GM21381 (cell line): Measurements from ENCODE around the gene PARP6.

ENCODE experiments used
- ATAC-seq: cut with Tn5 transposase; IDR thresholded peaks from one replicate; pipeline ENCODE4 v1.9.1; 2021; ENCODE audit warnings: mild to moderate bottlenecking, moderate library complexity; ENCODE audit not compliant: unreplicated experiment

PARP6 gene

DNA sequence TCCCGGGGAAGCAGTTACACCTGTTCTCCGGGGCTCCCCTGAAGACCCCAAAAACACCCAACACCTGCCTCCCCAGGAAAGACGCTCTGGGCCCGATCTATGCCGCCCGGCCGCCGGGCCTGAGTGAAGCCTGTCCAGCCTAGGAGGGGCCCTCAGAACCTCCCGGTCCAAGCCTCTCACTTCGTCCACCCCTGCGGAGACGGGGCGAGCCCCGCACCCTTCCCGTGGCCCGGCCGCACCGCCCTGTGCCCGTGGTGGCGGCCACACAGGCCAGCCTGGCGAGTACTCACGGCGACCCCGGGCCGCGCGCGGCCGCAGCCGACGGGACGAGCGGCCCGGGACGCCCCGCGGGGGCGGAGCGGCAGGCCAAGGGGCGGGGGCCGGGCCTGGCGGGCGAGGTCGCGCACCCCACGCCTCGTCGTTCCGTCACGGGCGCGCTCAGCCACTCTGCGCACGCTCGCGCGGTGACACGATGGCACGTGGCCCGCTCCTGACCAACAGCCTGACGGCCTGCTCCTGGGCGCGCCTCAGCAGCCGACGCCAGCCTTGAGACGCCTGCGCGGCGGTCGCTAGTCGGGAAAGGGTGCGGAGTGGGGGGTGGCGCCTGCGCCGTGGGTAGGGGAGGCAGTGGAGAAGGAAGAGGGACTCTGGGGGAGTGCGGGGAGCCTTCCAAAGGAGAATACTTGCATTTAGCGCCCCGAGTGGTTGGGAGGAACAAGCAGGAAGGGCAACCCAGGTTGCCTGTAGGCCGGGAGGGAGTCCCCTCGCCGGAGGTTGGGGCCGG lies at the start of gene PARP6:
PARP6 (minus strand) TSS at position 342 of the 784 bp plus-strand sequence. CDS start 5,077 bp downstream, outside the sequence.
- peak; percentile 94 for ATAC-seq

DNA sequence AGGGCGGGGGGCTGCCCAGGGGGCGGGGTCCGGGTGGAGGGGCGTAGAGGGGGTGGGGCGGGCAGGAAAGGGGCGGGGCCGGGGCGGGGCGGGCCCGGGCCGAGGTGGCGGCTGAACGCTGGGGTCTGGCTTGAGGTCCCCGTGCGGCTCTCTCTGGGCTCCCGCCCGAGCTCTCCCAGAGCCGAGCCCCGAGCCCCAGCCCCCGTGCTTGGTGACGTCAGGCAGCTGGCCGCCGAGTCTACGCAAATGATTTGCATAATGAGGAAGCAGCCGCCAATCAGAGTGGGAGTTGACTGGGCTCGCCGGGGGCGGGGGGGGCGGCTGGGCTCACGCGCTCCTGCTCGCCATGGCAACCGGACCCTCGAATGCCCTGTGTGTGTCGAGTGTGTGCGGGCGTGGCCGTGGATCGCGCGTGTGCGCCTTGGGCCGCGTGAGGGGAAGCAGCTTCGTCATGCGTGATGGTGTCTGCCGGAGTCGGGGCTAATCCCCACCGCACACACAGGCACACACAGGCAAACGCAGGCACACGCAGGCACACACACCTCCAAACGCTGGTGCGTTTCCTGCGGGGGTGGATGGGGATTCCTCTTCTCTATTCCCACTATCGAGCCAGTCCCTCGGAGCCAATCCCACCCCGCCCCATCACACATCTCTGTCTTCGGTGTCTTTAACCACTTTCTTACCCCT lies 47.8 kb upstream of the PARP6 start, which contains the start of gene CELF6:
CELF6 (minus strand) TSS at position 173 of the 687 bp plus-strand sequence. CDS start 283 bp downstream, outside the sequence.
- peak; percentile 64 for ATAC-seq

GRCh38 chr15:72319360-72319984 lies 47.1 kb upstream of the PARP6 start:
- peak; percentile 36 for ATAC-seq

GRCh38 chr15:72318408-72318942 lies 46.1 kb upstream of the PARP6 start:
- no peak for ATAC-seq

GRCh38 chr15:72315706-72316370 lies 43.5 kb upstream of the PARP6 start:
- ATAC-seq: no peak

- ATAC-seq: no peak
Measured at GRCh38 chr15:72313881-72314280, 41.5 kb upstream of the PARP6 start.

DNA sequence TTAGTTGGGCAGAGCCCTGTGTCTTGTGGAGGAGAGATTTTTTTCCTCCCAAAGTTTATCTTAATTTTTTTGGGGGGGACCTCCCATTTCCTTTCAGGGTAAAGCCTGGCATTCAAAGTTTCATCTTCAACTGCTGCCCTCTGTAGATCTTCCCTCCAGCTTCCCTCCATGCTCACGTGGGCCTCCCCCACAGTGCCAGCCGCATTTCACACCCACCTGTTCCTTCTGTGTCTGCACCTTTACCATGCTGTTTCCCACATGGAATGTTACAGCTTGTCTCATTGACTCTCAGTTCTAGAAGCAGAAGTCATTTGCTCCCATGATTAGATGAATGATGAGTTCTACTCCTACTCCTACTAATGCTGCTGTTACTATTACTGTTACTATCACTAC lies 41.1 kb upstream of the PARP6 start:
- no peak for ATAC-seq

GRCh38 chr15:72312605-72313447 lies 40.5 kb upstream of the PARP6 start:
- peak; percentile 77 for ATAC-seq

DNA sequence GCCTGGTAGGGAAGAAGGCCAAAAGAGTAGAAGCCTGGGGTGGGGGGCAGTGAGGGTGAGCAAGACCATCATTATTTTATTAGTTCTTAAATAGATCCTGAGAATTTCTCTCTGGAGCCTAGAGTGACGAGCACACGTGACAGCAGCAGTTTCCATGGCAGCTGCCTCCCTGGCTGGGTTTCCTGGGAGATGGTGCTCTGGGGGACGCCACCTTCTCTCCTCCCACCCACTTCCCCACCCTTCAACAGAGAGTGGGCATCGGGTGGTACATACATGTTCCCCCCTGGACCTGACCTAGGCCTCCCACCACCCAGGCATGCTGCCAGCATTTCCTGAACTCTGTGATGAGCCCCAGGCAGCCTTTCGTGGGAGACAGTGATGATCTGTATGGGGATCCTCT lies 34.7 kb upstream of the PARP6 start:
- ATAC-seq: no peak

GRCh38 chr15:72306211-72306785 lies 33.9 kb upstream of the PARP6 start:
- ATAC-seq: no peak

DNA sequence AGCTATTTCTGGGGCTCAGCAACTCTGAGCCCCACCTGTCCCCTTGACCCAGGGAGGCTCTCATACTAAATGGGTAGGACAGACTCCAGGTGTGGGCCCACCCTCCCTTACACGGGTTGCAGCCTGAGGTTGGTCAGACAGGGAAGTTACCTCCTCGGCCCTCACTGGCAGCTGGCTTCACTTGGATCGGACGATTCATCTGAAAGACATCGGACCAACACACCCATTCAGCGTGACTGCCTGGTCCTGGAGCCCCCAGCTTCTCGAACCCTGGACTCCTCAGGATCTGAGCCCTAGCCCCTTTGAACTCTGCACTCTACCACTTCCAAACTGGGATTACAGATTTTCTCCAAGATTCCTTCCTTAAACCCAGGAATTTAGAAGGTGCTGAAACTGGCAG lies 32.2 kb upstream of the PARP6 start:
- no peak for ATAC-seq

DNA sequence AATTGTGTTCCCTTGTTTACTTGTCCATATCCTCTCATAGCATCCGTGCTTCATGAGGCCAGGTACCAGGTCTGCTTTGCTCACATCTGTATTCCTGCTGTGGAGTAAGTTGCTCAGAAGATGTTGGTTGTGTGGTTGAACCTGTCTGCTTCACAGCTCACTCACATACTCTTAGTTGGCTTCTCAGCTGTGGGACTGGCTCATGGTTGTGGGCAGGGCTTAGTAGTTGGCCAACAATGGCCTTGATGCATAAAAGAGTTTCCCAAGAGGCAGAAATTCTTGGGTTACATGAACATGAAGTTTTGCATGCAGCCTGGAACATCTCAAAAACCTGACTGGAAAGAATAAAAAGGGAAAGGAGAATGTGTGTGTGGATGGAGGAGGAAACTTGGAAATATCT lies 30.6 kb upstream of the PARP6 start:
- ATAC-seq: no peak

GRCh38 chr15:72289597-72290325 lies 17.4 kb upstream of the PARP6 start:
- ATAC-seq: no peak

GRCh38 chr15:72288796-72289596 lies 16.6 kb upstream of the PARP6 start:
- ATAC-seq: no peak

DNA sequence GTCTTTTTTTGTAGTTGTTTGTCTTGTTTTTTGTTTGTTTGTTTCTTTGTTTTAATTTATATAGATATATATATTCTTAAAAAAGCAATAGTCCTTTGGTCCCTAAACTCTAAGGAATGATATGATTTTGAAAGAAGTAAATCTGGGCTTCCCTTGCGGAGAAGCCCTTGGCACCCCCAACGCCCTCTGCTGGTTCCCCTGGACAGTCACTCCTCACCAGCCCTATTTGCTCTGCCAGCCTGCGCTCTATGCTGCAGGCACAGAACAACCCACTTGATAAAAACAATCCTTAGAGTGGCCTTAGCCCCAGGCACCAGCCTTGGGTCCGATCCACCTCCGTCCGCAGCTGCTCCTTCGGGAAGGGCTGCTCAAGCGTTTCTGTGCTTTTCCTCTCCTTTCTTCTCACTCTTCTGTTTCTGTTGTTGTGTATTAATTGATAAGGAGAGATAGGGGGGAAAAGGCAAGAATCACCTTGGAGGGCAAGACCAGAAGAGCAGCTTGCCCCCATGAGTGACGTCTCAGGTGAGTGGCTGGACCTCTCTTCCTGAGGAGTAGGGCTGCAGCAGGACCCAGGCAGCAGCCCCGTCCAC lies 13.7 kb upstream of the PARP6 start:
- no peak for ATAC-seq

DNA sequence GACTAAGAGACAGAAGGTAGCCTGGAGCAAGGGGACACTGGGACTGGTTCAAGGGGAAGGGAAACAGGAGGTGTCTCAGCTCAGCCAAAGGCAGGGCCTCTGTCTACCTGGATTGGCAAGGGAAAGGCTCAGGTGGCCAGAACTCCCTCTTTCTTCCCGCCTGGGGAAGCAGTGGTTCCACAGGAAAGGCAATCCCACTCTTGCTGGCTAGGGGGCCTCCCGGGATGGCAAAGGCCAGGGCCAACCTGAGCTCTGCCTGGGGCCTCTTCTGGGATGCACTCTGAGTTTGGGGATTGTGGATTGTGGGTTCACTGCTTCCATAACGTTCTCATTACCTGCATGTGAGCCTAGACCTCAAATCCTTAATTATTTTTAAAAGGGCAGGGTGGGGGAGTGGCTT lies 13.0 kb upstream of the PARP6 start:
- ATAC-seq: no peak

- no peak for ATAC-seq
Measured at GRCh38 chr15:72284781-72285180, 12.4 kb upstream of the PARP6 start.

- ATAC-seq: no peak
Measured at GRCh38 chr15:72281713-72282112, 9.4 kb upstream of the PARP6 start.
